Caco-2 (cell line): ENCODE results near the gene LIME1. TPM values are rescaled to one million over a fixed set of nuclear protein-coding genes. Genes with fewer than 3 reads are reported as not detected.
A peak's percentile ranks its signal among the peaks of the same experiment; 100 is the strongest.

Source experiments
- BruUV-seq: library from RNA; stranded (reverse); fragments of 400-500 nt; replicated peaks from 2 replicates; lab custom pipeline; 2021; lab: Mats Ljungman, UMichigan
- CTCF ChIA-PET: fragments of 300-600 bp; sonication (Branson Sonifier 250); formaldehyde crosslinking; loops from one replicate; lab custom pipeline; 2022; ENCODE audit warnings: antibody characterized with exemption; lab: Charles Lee
- POLR2A ChIA-PET: fragments of 300-600 bp; sonication (Branson Sonifier 250); formaldehyde crosslinking; loops from one replicate; lab custom pipeline; 2022; ENCODE audit warnings: antibody characterized with exemption; lab: Charles Lee
- DNase-seq, 2 experiments: peaks; one replicate each; pipeline versions ENCODE4 v3.0.0 to v3.0.0-alpha.2; 2020 to 2022
- H3K27me3 ChIP-seq: replicated peaks from 2 replicates; pipeline ENCODE4 v1.6.0; 2011; ENCODE audit warnings: low read length; ENCODE audit not compliant: control insufficient read depth, insufficient read depth
- H3K36me3 ChIP-seq: 2 replicates; pipeline ENCODE4 v1.5.1; 2011; ENCODE audit warnings: low read length; ENCODE audit not compliant: control insufficient read depth, insufficient read depth
- H3K4me1 ChIP-seq: fragments of 250-450 bp; sonication (Bioruptor Pico); 2 replicates; pipeline ENCODE4 v1.5.1; 2020; ENCODE audit warnings: mild to moderate bottlenecking
- H3K4me3 ChIP-seq: 2 replicates; pipeline ENCODE4 v1.5.1; 2011; ENCODE audit warnings: low read depth, mild to moderate bottlenecking, control low read depth, low read length
- H3K9me3 ChIP-seq: fragments of 250-450 bp; sonication (Bioruptor Pico); 2 replicates; pipeline ENCODE4 v1.5.1; 2020; ENCODE audit warnings: mild to moderate bottlenecking, moderate library complexity
- H3K27ac Mint-ChIP-seq: one replicate; pipeline ENCODE4 v1.8.0; 2022; ENCODE audit warnings: mixed read lengths; ENCODE audit not compliant: unreplicated experiment
- H3K27me3 Mint-ChIP-seq: one replicate; pipeline ENCODE4 v1.8.0; 2022; ENCODE audit warnings: mixed read lengths; ENCODE audit not compliant: insufficient read depth, unreplicated experiment
- H3K36me3 Mint-ChIP-seq: one replicate; pipeline ENCODE4 v1.8.0; 2022; ENCODE audit warnings: mild to moderate bottlenecking, mixed read lengths; ENCODE audit not compliant: insufficient read depth, unreplicated experiment
- H3K4me1 Mint-ChIP-seq: one replicate; pipeline ENCODE4 v1.8.0; 2022; ENCODE audit warnings: low read depth, mixed read lengths; ENCODE audit not compliant: unreplicated experiment
- H3K4me3 Mint-ChIP-seq: one replicate; pipeline ENCODE4 v1.8.0; 2022; ENCODE audit warnings: mild to moderate bottlenecking, moderate library complexity, mixed read lengths; ENCODE audit not compliant: unreplicated experiment
- H3K9me3 Mint-ChIP-seq: one replicate; pipeline ENCODE4 v1.8.0; 2022; ENCODE audit warnings: mixed read lengths; ENCODE audit not compliant: unreplicated experiment
- CTCF ChIP-seq, 2 experiments: fragments of 200-600 bp in 1 of 2; IDR thresholded peaks; 1 replicate in 1 of 2; 2 replicates in 1 of 2; pipeline versions ENCODE4 v1.5.1 to v1.8.0; 2011 to 2022; ENCODE audit warnings: antibody characterized with exemption in 1 of 2, control low read depth in 1 of 2, inconsistent platforms in 1 of 2, low read depth in 1 of 2, low read length in 1 of 2, mild to moderate bottlenecking in 1 of 2, moderate library complexity in 1 of 2; ENCODE audit not compliant: insufficient read depth in 1 of 2, severe bottlenecking in 1 of 2, unreplicated experiment in 1 of 2
- intact Hi-C: fragments of 100-400 bp; cut with micrococcal nuclease; formaldehyde crosslinking; loops from one replicate; pipeline ENCODE4 v1.10.0; 2022; ENCODE audit not compliant: unreplicated experiment
- total RNA-seq: library from RNA; stranded (reverse); gene quantifications from 2 replicates; pipeline ENCODE4 v1.2.3, GENCODE V29; 2022

LIME1 gene
- total RNA-seq, 1 experiment from 2014 or later, result 18.8 TPM

- ChIA-PET POLR2A (interaction anchor here (1.7 kb wide), 1 partner anchor 12 kb away, joined by 7 read pairs; the partner anchor contains the start of genes ARFRP1 and ZGPAT), CTCF (interaction anchor here (1.0 to 1.4 kb wide), 2 partner anchors 12 to 157 kb away, joined by 3 to 4 read pairs; partner anchors contain the start of genes ARFRP1 and ZGPAT)
- no peak for TF ChIP-seq CTCF (IDR thresholded peaks at IDR 0.05; ENCODE audit: insufficient read depth in 1 of 2, low read depth in 1 of 2, low read length in 1 of 2, severe bottlenecking in 1 of 2, unreplicated experiment in 1 of 2)
- Histone ChIP-seq H3K9me3 (peaks cover 3% of the 10 kb centered on the region; the same call in 1 of the 2 replicates), H3K36me3 (no peaks in the 10 kb centered on the region; the same call in 1 of the 2 replicates), H3K4me1 (peaks cover 26% of the 10 kb centered on the region), H3K4me3 (no peak overlapping the region), H3K27me3 (no peaks in the 10 kb centered on the region)
- H3K36me3 Mint-ChIP-seq, result peaks cover 100% of the 10 kb centered on the region
- H3K27me3 Mint-ChIP-seq, result peaks cover 2% of the 10 kb centered on the region
- BruUV-seq, result no TSS peak
- H3K9me3 Mint-ChIP-seq, result no peaks in the 10 kb centered on the region
- peaks cover 11% of the 10 kb centered on the region for H3K4me1 Mint-ChIP-seq
- intact Hi-C loops, result no loop called here
- DNase-seq, result peak in 1 of 2 experiments; percentile 78
- H3K4me3 Mint-ChIP-seq, result peak overlapping the region; percentile 66
- H3K27ac Mint-ChIP-seq, result peak overlapping the region; percentile 94
Observed at GRCh38 chr20:63696306-63696627, 40.2 kb upstream of the LIME1 start.

GRCh38 chr20:63696628-63697356 lies 39.7 kb upstream of the LIME1 start, which contains the start of gene TNFRSF6B:
Gene TNFRSF6B, plus strand, starts transcription at chr20:63696652. Its CDS starts 116 bp downstream, at chr20:63696768.
- H3K4me1 ChIP-seq, result peaks cover 26% of the 10 kb centered on the region
- H3K36me3 Mint-ChIP-seq, result peaks cover 100% of the 10 kb centered on the region
- peaks cover 11% of the 10 kb centered on the region for H3K4me1 Mint-ChIP-seq
- H3K27me3 Mint-ChIP-seq, result peaks cover 2% of the 10 kb centered on the region
- peaks cover 3% of the 10 kb centered on the region; the same call in 1 of the 2 replicates for H3K9me3 ChIP-seq
- no peak within 1 kb of the TSS for H3K4me3 ChIP-seq
- intact Hi-C loops, result no loop called here
- ChIA-PET CTCF (interaction anchor here (1.4 kb wide), 1 partner anchor 157 kb away, joined by 4 read pairs; no protein-coding TSS in a partner anchor), POLR2A (interaction anchor here (0.6 to 1.7 kb wide), 2 partner anchors 12 to 159 kb away, joined by 3 to 7 read pairs; partner anchors contain the start of genes ARFRP1, PTK6 and ZGPAT)
- BruUV-seq, result no TSS peak
- no peaks in the 10 kb centered on the region for H3K9me3 Mint-ChIP-seq
- H3K36me3 ChIP-seq, result no peaks in the 10 kb centered on the region; the same call in 1 of the 2 replicates
- peak within 1 kb of the TSS; percentile 94 for H3K27ac Mint-ChIP-seq
- TF ChIP-seq CTCF (IDR thresholded peaks at IDR 0.05; ENCODE audit: insufficient read depth in 1 of 2, low read depth in 1 of 2, low read length in 1 of 2, severe bottlenecking in 1 of 2, unreplicated experiment in 1 of 2), result no peak
- peak; percentile 62 to 63 for DNase-seq
- H3K4me3 Mint-ChIP-seq, result peak within 1 kb of the TSS; percentile 66
- no peaks in the 10 kb centered on the region for H3K27me3 ChIP-seq

- Histone ChIP-seq H3K9me3 (peaks cover 3% of the 10 kb centered on the region; the same call in 1 of the 2 replicates), H3K36me3 (no peaks in the 10 kb centered on the region; the same call in 1 of the 2 replicates), H3K4me3 (no peak overlapping the region), H3K4me1 (peaks cover 26% of the 10 kb centered on the region), H3K27me3 (no peaks in the 10 kb centered on the region)
- Mint-ChIP-seq H3K36me3 (peaks cover 100% of the 10 kb centered on the region), H3K9me3 (no peaks in the 10 kb centered on the region), H3K27me3 (peaks cover 2% of the 10 kb centered on the region), H3K4me1 (peaks cover 11% of the 10 kb centered on the region), H3K4me3 (peak overlapping the region; percentile 66), H3K27ac (peak overlapping the region; percentile 94)
- intact Hi-C loops, result no loop called here
- no TSS peak for BruUV-seq
- peak; percentile 38 to 59 for DNase-seq
- ChIA-PET POLR2A (interaction anchor here (0.6 to 1.7 kb wide), 2 partner anchors 11 to 160 kb away, joined by 3 to 7 read pairs; partner anchors contain the start of genes ARFRP1, PTK6 and ZGPAT), CTCF (no interaction called here)
- no peak for TF ChIP-seq CTCF (IDR thresholded peaks at IDR 0.05; ENCODE audit: insufficient read depth in 1 of 2, low read depth in 1 of 2, low read length in 1 of 2, severe bottlenecking in 1 of 2, unreplicated experiment in 1 of 2)
Observed at GRCh38 chr20:63697357-63697867, 39.1 kb upstream of the LIME1 start.
